Ascending aorta (tissue), 2 donors: ENCODE results near the gene OLAH. TPM values are rescaled to one million over a fixed set of nuclear protein-coding genes. Genes with fewer than 3 reads are reported as not detected.

ENCODE experiments used
- DNase-seq, 2 donors: peaks; one replicate each; pipeline ENCODE4 v3.0.0-alpha.2; 2019; ENCODE audit warnings: low spot score in 2 of 2
- H3K27ac ChIP-seq, 2 donors: fragments of 200-600 bp; sonication (generic); one replicate each; pipeline ENCODE4 v1.5.1; 2016 to 2017; ENCODE audit warnings: mild to moderate bottlenecking in 1 of 2
- H3K27me3 ChIP-seq: fragments of 200-600 bp; sonication (generic); one replicate; pipeline ENCODE4 v1.5.1; 2017
- H3K36me3 ChIP-seq, 2 donors: fragments of 200-600 bp; sonication (generic); one replicate each; pipeline ENCODE4 v1.5.1; 2016
- H3K4me1 ChIP-seq, 2 donors: fragments of 200-600 bp; sonication (generic); one replicate each; pipeline ENCODE4 v1.5.1; 2016 to 2017; ENCODE audit warnings: mild to moderate bottlenecking in 1 of 2
- H3K4me3 ChIP-seq, 2 donors: fragments of 200-600 bp; sonication (generic); one replicate each; pipeline ENCODE4 v1.5.1; 2016 to 2017; ENCODE audit warnings: mild to moderate bottlenecking in 1 of 2
- H3K9me3 ChIP-seq, 2 donors: fragments of 200-600 bp; sonication (generic); one replicate each; pipeline ENCODE4 v1.5.1; 2016
- intact Hi-C: fragments of 100-400 bp; cut with DNase I; formaldehyde crosslinking; loops from one replicate; pipeline ENCODE4 v1.15.1; 2023
- total RNA-seq: library from RNA; depleted of rRNA; stranded (reverse); fragments of >200 nt; gene quantifications from one replicate; pipeline ENCODE4 v1.1.0, GENCODE V29; 2016
- TF ChIP-seq, protein P1 (sequence below), 3 experiments: fragments of 200-600 bp in 2 of 3; fragments of 450-650 bp in 1 of 3; sonication (generic) in 2 of 3; IDR thresholded peaks; one replicate each; pipeline ENCODE4 v1.5.1; 2016 to 2019; ENCODE audit warnings: antibody characterized with exemption in 3 of 3, mild to moderate bottlenecking in 1 of 3, moderate library complexity in 1 of 3

OLAH gene
- total RNA-seq, 1 donor from 2014 or later, result 3.7 TPM

DNA sequence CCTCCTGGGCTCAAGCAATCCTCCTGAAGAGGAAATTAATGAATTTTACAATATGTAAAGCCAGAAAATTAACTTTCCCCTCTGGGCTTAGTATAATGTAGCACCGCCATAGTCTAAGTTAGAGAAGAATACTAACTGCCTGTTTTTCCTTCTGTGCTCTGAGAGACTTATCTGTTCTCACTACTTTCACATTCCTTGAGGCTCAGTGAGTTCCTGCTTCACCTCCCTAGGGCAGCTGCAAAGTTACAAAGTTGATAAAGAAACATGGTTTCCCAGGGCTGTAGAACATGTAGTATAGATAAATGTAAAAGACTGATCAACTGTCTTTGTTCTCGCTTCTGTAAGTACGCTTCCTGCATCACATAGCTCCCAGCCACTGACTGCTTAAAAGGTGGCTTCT is 16.0 kb upstream of the OLAH start:
- intact Hi-C loops, result no loop called here
- Histone ChIP-seq H3K27me3 (no peaks in the 10 kb centered on the region), H3K27ac (no peak overlapping the region), H3K4me3 (no peak overlapping the region), H3K4me1 (no peaks in the 10 kb centered on the region), H3K9me3 (no peaks in the 10 kb centered on the region), H3K36me3 (no peaks in the 10 kb centered on the region)
- TF ChIP-seq, protein P1, sequence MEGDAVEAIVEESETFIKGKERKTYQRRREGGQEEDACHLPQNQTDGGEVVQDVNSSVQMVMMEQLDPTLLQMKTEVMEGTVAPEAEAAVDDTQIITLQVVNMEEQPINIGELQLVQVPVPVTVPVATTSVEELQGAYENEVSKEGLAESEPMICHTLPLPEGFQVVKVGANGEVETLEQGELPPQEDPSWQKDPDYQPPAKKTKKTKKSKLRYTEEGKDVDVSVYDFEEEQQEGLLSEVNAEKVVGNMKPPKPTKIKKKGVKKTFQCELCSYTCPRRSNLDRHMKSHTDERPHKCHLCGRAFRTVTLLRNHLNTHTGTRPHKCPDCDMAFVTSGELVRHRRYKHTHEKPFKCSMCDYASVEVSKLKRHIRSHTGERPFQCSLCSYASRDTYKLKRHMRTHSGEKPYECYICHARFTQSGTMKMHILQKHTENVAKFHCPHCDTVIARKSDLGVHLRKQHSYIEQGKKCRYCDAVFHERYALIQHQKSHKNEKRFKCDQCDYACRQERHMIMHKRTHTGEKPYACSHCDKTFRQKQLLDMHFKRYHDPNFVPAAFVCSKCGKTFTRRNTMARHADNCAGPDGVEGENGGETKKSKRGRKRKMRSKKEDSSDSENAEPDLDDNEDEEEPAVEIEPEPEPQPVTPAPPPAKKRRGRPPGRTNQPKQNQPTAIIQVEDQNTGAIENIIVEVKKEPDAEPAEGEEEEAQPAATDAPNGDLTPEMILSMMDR (IDR thresholded peaks at IDR 0.05), result no peak
- DNase-seq, result no peak

DNA sequence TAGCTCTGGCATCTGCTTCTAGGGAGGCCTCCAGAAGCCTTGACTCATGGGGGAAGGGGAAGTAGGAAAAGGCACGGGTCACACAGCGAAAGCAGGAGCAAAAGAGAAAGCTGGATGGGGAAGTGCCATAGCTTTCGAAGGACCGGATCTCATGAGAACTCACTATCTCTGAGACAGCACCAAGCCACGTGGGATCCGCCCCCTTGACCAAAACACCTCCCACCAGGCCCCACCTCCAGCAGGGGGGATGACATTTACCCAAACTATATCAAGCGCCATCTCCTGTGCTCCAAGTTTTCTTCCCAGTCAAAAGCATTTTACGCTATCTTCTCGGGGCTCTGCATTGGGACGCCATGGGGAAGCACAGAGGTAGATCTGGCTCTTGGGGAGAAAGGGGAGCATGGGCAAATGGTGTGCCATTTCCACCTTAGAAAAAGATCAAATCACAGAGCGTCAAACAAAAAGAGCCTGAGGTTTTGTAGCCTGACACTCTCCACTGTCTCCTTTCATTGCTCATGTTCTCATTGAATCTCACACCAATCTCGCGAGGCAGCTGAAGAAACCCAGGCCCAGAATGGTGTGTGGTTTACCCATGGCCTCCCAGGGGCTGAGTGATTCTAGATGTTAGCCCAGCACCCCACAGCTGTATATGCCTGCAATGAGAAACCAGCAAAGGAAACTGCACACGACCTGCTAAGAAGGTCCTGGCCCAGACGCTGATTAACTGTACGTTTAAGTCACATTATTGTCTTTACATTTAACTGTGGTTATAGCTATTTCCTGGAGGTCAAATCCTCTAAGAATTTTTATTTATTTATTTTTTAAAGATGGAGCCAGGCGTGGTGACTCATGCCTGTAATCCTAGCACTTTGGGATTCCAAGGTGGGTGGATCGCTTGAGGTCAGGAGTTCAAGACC is 8.1 kb upstream of the OLAH start:
- no peak overlapping the region for H3K4me3 ChIP-seq
- TF ChIP-seq, protein P1 (IDR thresholded peaks at IDR 0.05), result no peak
- intact Hi-C loops, result no loop called here
- H3K27ac ChIP-seq, result no peak overlapping the region
- no peaks in the 10 kb centered on the region for H3K4me1 ChIP-seq
- no peaks in the 10 kb centered on the region for H3K9me3 ChIP-seq
- H3K36me3 ChIP-seq, result no peaks in the 10 kb centered on the region
- no peaks in the 10 kb centered on the region for H3K27me3 ChIP-seq
- DNase-seq, result no peak

DNA sequence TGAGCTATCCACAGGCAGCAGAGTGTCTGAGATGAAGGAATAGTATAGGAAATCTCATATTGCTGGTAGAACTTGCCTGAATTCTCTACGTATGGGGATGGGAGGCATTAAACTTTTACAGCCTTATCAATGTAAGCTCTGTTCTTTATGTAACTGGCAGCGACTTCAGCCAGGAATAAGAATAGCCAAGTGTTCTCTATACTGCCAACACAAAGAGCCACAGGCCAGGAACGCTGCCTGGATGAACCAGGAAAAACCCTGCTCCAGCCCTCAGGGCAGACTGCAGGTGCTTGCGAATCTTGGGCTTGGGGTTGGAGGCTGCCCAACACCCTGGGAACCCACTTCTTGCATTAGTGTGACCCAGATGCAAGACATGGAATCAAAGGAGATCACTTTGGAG is 6.1 kb upstream of the OLAH start:
- DNase-seq, result no peak
- Histone ChIP-seq H3K27ac (no peak overlapping the region), H3K27me3 (no peaks in the 10 kb centered on the region), H3K36me3 (no peaks in the 10 kb centered on the region), H3K4me3 (no peak overlapping the region), H3K9me3 (no peaks in the 10 kb centered on the region), H3K4me1 (no peaks in the 10 kb centered on the region)
- TF ChIP-seq, protein P1 (IDR thresholded peaks at IDR 0.05), result no peak
- intact Hi-C loops, result no loop called here

DNA sequence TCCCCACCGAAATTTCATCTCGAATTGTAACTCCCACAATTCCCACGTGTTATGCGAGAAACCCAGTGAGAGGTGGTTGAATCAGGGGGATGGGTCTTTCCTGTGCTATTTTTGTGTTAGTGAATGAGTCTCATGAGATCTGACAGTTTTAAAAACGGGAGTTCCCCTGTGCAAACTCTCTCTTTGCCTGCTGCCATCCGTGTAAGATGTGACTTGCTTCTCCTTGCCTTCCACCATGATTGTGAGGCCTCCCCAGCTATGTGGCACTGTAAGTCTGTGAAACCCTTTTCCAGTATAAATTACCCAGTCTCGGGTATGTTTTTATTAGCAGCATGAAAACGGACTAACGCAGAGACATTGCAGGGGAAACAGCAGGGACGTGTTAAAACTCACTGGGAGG is 5.3 kb upstream of the OLAH start:
- H3K9me3 ChIP-seq, result no peaks in the 10 kb centered on the region
- DNase-seq, result no peak
- TF ChIP-seq, protein P1 (IDR thresholded peaks at IDR 0.05), result no peak
- H3K27ac ChIP-seq, result no peak overlapping the region
- H3K27me3 ChIP-seq, result no peaks in the 10 kb centered on the region
- intact Hi-C loops, result no loop called here
- no peaks in the 10 kb centered on the region for H3K36me3 ChIP-seq
- H3K4me3 ChIP-seq, result no peak overlapping the region
- no peaks in the 10 kb centered on the region for H3K4me1 ChIP-seq

DNA sequence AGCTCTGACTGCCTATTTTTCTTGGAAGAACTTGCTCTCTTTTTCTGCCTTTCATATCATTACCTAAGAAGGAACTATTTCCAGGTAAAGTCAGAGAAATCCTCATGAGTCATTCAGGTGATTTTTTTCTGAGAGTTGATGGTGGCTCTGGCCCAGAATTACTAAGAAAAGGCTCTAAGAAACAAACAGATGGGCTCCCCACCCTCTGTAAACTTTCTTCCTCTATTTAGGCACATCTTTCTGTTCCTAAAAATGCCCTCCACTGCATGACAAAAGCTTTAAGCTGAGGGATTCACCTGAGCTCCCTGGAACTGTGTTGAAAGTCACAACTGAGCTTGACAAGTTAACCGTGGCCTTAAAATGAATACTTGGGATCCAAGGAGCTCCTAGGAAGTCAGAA is 1.6 kb downstream of the OLAH start:
- H3K27me3 ChIP-seq, result no peaks in the 10 kb centered on the region
- no peak for DNase-seq
- no peak overlapping the region for H3K4me3 ChIP-seq
- no peaks in the 10 kb centered on the region for H3K36me3 ChIP-seq
- intact Hi-C loops, result no loop called here
- TF ChIP-seq, protein P1 (IDR thresholded peaks at IDR 0.05), result no peak
- H3K4me1 ChIP-seq, result peaks cover 0 to 5% of the 10 kb centered on the region in 2 donors
- H3K27ac ChIP-seq, result no peak overlapping the region
- no peaks in the 10 kb centered on the region for H3K9me3 ChIP-seq
